PC-9 (cell line): ENCODE measurements around the gene ZKSCAN8.

ENCODE experiments used
- EZH2 ChIP-seq: fragments of 200-600 bp; sonication (generic); IDR thresholded peaks from 2 replicates; pipeline ENCODE4 v1.8.0; 2017; ENCODE audit warnings: antibody characterized with exemption, low read depth
- TF ChIP-seq, protein P1 (sequence below): fragments of 200-600 bp; sonication (generic); conservative IDR thresholded peaks from 2 replicates; pipeline ENCODE4 v1.6.1; 2017; ENCODE audit warnings: mixed run types, antibody characterized with exemption, mild to moderate bottlenecking, moderate library complexity

DNA sequence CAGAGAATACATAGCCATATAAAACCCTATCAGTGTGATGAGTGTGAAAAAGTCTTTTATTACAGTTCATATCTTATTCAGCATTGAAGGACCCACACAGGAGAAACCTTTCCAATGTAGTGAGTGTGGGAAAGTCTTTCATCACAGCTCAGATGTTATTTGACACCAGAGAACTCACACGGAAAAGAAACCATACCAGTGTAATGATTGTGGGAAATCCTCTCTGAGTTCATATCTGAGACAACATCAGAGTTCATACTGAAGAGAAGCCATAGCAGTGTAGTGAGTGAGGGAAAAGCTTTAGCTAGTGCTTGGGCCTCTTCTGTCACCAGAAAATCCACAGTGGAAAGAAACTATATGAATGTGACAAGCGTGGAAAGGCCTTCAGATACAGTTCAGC, 25.9 kb upstream of the ZKSCAN8 start:
- TF ChIP-seq, protein P1, sequence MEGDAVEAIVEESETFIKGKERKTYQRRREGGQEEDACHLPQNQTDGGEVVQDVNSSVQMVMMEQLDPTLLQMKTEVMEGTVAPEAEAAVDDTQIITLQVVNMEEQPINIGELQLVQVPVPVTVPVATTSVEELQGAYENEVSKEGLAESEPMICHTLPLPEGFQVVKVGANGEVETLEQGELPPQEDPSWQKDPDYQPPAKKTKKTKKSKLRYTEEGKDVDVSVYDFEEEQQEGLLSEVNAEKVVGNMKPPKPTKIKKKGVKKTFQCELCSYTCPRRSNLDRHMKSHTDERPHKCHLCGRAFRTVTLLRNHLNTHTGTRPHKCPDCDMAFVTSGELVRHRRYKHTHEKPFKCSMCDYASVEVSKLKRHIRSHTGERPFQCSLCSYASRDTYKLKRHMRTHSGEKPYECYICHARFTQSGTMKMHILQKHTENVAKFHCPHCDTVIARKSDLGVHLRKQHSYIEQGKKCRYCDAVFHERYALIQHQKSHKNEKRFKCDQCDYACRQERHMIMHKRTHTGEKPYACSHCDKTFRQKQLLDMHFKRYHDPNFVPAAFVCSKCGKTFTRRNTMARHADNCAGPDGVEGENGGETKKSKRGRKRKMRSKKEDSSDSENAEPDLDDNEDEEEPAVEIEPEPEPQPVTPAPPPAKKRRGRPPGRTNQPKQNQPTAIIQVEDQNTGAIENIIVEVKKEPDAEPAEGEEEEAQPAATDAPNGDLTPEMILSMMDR: no peak
- no peak for TF ChIP-seq EZH2
